NCI-H2227 treated with DMSO at 0.1 percent for 48 hours (cell line): ENCODE data around the gene AHCTF1.
"Not testable (repeated sequence)": the region's sequence is repeated elsewhere in the genome, so short reads cannot be mapped to it uniquely, and the experiment has no call there.

Source experiments
- DNase-seq: peaks from one replicate; lab custom pipeline; 2025; lab: John Stamatoyannopoulos, UW

AHCTF1 gene

DNA sequence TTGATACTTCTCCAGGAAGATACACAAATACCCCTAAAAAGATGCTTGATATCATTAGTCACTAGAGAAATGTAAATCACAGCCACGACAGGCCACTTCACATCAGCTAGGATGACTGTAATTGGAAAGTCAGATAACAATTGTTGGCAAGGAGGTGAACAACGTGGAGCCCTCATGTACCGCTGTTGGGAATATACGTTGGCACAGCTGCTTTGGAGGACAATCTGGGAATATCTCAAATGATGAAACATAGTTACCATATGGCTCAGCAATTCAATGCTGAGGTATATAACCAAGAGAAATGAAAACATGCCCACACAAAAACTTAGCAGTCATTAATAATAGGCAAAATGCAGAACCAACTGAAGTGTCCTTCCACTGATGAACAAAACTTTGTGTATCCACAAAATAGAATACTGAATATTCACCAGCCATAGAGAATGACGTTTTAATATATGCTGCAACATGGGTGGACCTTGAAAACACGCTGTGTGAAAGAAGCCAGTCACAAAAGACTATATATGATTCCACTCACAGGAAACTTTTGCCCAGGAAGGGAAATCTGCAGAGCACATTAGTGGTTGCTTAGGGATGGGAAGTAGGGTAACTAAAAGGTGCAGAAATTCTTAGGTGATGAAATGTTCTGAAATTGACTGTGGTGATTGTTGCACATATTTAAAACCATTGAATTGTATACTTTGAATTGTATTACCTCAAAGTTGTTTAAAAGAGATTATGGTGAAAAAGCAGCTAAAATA lies 95.4 kb downstream of the AHCTF1 start:
- DNase-seq = no peak

DNA sequence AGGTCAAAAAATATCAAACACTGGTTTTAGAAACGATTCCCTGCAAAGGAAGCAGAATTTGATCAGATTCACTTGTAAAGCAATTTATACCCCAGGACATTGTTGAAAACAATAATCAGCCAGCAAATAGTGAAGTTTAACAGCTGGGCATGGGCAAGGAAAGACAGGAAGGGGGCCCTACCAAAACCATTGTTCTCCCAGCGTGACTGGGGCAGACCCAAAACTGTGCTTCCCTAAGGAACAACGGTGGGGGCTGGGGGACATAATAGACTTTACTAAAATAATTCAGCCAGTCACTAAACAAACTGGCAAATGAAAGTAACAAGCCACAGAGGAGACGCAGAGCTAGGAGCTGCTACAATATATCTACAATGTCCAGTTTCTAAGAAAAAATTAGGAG lies 100.2 kb downstream of the AHCTF1 start:
- peak; percentile 24 for DNase-seq

DNA sequence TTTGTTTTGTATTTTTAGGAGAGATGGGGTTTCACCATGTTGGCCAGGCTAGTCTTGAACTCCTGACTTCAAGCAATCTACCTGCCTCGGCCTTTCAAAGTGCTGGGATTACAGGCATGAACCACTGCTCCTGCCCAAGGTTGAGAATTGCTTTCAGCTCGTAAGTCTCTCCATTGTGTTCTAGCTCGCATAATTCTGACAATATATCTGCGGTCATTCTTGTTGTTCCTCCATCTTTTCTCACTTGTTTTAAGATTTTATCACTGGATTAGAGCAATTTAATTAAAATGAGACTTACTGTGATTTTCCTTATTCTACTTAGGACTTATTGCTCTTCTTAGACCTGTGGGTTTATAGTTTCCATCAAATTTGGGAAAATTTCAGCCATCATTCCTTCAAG lies 102.9 kb downstream of the AHCTF1 start:
- DNase-seq = no peak

DNA sequence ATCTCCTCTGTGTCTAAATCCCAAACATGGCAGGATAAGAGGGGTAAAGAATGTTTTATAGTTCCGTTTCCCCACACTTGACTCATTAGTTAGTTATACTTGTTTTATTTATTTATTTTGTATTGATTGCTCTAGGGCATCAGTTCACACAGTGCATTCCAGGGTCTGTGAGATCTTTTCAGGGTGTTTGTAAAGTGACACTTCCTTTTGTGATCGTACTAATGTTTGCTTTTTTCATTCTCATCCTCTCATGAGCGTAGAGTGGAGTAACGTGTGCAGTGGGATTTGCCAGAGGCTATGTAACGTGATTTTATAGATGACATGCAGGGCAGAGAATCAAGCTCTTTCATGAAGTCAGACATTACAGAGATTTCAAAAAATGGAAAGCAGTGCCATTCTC lies 104.4 kb downstream of the AHCTF1 start:
- no peak for DNase-seq

DNA sequence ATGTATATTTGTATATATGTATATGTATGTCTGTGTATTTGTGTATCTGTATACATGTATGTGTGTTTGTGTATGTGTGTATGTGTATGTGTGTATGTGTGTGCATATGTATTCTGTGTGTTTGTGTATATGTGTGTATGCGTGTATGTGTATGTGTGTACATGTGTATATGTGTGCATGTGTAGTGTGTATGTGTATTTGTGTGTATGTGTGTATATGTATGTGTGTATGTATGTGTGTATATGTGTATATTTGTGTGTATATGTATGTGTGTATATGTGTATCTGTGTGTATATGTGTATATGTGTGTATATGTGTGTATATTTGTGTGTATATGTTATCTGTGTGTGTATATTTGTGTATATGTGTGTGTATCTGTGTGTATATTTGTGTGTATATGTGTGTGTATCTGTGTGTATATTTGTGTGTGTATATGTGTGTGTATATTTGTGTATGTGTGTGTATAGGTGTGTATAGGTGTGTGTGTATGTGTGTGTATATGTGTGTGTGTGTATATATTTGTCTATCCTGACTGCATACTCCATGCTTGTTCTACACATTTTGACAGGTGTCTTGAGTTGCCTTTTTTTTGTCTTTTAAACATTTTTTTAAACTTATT lies 106.1 kb downstream of the AHCTF1 start:
- no peak for DNase-seq

DNA sequence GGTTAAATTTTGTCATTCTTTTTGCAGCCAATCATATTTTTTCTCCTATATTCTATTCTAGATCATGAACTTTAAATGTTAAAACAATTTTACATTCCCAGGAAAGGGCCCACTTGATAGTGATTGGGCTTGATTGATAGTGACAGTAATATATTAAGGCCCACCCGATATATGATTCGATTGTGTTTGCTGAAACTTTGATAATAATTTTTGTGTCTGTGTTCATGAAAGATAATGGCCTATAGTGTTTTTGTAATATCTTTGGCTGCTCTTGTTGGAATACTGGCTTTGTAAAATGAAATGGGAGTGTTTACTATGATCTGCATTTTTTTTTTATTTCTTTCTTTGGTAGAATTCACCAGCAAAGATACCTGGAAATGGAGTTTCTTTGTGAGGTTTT lies 107.2 kb downstream of the AHCTF1 start:
- DNase-seq = no peak

DNA sequence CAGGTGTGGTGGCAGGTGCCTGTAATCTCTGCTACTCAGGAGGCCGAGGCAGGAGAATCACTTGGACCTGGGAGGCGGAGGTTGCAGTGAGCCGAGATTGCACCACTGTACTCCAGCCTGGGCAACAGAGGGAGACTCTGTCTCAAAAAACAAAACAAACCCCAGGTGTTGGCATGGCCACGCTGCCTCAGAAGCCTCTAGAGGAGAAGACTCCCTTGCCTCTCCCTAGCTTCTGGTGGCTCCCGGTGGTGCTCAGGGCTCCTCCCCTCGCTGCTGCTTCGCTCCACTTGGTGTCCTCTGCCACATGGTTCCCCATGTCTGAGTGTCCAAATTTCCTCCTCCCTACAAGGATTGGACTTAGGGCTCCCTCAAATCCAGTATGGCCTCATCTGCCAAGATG lies 109.6 kb downstream of the AHCTF1 start:
- not testable (repeated sequence) for DNase-seq

DNA sequence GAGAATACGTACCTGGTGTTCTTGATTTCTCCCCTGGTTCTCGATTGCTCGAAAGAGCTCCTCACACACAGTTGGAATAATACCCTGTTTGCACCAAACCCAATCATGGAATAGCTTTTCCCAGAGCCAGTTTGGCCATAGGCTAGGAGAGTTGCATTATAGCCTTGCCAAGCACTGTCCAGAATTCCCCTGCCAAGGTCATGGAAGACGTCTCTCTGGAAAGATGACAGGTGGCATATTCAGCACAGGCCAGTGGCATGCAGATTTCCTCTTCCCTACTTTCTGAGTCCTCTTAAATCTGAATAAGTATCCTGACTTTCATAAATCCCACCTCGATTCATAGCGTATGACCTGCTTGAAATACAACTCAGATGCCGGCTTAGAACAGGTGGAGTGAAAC lies 111.1 kb downstream of the AHCTF1 start:
- DNase-seq = no peak

DNA sequence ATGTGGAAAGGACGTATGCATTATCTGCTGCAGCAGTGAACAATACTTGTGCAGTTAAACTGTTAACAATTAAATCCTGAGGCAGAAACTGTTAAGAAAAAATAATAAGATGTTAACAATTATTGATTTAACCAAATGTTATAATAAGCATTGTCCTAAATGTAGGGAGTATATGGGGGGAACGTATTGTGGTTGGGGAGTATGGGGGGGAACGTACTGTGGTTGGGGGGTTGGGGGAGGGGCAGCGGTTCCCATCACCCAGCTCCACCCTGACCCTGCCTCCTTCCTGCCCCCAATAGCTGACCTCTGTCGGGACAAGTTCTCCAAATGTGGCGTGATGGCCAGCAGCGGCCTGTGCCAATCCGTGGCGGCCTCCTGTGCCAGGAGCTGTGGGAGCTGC lies 114.0 kb downstream of the AHCTF1 start:
- DNase-seq = not testable (repeated sequence)

DNA sequence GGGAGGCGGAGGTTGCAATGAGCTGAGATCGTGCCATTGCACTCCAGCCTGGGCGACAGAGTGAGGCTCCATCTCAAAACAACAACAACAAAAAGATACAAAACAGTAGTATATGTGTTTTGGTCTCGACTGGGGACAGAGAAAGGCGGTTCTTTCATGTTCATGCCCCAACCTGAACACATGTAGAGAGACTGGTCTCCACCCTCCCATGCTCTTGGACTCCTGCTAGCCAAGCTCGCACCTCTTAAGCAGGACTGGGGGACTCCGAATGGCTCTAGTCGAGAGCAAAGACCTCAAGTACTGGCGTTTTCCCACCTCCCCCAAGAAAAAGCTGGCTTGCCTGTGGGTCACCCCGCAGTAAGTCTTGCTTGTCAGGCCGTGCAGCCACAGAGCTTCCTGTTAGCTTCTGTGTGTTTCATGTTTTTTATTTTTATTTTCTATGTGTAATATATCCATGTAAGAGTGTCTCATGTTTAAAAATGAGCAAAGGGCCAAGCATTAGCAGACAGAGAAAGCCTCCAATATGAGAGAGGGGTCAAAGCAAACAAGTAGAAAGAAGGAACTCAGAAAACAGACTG lies 116.0 kb downstream of the AHCTF1 start:
- DNase-seq = no peak

DNA sequence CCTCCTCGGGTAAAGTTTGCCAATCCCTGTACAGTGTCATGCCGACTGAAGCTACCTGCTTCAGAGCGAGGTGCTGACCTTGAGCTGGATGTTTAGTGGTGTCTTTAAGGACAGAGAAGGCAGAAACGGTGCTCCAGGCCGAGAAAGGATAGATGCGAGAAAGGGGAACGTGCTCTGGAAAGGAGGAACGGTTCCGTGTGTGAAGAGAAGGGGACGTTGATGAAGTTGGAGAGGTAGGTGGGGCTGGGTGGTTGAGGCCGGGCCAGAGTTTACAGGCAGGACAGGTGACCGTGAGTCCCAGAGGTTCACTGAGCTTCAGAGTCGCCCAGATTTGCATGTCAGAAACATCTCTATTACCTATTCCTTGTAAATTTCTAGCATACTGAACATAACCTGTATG lies 116.9 kb downstream of the AHCTF1 start:
- DNase-seq = no peak

DNA sequence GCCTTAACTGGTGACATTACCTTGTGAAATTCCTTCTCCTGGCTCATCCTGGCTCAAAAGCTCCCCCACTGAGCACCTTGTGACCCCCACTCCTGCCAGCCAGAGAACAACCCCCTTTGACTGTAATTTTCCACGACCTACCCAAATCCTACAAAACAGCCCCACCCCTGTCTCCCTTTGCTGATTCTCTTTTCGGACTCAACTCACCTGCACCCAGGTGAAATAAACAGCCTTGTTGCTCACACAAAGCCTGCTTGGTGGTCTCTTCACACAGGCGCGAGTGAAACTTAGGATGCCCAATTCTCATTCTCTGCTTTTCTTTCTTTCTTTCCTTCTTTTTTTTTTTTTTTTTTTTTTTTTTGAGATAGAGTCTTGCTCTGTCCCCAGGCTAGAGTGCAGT lies 118.4 kb downstream of the AHCTF1 start:
- not testable (repeated sequence) for DNase-seq

DNA sequence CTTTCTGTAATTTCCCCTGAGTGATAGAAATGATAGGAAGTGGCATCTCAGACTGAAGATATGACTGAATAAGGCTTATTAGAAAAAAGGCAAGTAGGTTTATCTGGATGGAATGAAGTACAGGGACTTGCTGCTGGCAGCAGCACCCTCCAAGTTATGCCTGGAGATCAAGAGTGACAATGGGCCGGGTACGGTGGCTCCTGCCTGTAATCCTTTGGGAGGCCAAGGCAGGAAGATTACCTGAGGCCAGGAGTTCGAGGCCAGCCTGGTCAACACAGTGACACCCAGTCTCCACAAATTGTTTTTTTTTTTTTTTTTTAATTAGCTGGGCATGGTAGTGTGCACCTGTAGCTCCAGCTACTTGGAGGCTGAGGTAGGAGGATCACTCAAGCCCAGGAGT lies 119.8 kb downstream of the AHCTF1 start:
- DNase-seq = no peak

DNA sequence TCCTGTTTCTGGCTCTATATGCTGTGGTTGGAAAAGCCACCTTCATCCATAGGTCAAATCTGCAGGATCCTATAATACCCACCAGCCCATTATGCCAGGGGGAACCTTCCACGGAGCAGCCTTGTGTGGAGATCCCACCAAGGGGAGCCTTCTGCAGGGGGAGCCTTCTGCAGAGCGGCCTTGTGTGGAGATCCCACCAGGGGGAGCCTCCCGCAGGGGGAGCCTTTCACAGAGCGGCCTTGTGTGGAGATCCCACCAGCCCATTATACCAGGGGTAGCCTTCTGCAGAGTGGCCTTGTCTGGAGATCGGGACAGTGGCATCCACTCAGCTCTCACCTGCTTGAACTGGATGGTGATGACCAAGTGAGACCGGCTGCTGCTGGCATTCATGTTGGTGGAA lies 122.3 kb downstream of the AHCTF1 start:
- DNase-seq = no peak

DNA sequence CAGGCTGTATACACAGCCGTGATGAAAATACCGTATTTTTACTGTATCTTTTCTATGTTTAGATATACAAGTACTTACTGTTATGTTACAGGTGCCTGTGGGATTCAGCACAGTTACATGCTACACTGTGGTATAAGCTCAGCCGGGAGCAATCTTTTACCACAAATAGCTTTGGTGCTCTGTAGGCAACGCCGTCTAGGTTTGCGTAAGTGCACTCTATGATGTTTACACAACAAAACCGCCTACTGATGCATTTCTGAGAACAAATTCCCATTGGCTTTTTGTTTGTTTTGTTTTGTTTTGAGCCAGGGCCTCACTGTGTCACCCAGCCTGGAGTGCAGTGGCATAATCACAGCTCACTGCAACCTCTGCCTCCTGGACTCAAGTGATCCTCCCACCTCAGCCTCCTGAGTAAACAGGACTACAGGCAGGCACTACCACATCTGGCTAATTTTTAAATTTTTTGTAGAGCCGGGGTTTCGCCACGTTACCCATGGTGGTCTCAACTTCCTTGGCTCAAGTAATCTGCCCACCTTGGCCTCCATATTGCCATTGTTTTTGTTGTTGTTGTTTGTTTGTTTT lies 126.5 kb downstream of the AHCTF1 start:
- DNase-seq = no peak

DNA sequence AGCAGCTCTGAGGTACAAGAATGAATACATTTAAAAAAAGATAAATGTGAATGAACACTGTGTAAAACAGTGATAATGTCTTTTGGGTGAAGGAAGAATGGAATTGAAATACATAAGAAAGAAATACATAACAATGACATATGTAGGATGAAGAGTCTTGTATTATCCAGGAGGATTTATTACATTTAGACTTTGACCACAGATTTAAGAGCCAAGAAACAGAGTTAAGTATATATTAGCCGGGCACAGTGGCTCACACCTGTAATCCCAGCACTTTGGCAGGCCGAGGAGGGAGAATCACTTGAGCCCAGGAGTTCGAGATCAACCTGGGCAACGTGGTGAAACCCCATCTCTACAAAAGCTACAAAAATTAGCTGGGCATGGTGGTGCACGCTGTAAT lies 127.9 kb downstream of the AHCTF1 start:
- no peak for DNase-seq

DNA sequence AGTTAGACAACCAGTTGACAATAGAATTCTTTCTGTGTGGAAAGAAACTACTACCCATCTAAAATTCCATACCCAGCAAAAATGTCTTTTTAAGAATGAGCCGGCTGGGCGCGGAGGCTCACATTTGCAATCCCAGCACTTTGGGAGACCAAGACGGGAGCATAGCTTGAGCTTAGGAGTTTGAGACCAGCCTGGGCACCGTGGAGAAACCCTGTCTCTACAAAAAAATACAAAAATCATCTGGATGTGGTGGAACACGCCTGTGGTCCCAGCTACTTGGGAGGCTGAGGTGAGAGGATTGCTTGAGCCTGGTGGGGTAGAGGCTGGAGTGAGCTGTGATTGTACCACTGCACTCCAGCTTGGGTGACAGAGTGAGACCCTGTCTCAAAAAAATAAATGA lies 128.4 kb downstream of the AHCTF1 start:
- DNase-seq = no peak

DNA sequence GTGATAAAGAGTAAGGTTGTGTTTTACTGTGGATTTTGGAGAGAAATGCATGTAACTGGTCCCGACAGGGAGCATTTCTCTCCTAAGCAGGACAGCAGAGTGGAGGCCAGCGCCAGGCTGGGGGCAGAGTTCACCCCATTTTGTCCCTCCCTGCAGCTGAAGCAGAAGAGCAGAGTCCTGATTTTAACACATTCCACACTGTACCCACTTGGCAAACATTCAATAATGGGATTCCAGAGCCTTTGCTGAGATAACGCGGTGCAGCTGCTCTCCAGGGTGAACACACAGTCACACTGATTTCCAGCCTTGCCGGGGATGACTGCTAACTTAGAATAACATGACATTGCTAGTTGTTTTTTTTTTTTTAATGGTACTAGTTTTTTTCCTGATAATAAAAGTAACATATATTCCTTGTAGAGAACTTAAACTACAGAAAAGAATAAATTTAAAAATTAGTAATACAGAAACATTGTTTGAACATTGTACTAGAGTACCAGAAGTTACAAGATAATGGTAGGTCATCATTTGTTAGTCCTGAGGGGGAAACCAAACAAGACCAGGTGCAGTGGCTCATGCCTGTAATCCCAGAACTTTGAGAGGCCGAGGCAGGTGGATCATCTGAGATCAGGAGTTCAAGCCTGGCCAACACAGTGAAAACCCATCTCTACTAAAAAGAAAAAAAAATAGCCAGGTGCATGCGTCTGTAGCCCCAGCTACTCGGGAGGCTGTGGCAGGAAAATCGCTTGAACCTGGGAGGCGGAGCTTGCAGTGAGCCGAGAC lies 130.3 kb downstream of the AHCTF1 start:
- no peak for DNase-seq

DNA sequence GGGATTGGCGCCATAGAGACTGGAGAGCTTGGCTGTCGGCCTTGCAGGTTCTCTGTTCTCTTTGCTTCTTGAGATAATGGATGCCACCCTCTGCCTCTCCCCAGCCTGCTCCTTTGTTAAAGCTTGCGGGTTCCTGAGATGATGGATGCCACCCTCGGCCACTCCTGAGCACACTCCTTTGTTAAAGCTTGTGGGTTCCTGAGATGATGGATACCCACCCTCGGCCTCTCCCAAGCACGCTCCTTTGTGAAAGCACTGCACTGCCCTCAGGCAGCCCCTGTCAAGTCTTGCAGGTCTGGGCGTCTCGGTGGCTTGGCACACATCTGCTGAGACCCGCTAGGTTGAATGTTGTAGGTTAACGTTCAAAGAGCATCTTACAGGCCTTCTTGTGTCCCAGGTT lies 131.0 kb downstream of the AHCTF1 start:
- DNase-seq = no peak

DNA sequence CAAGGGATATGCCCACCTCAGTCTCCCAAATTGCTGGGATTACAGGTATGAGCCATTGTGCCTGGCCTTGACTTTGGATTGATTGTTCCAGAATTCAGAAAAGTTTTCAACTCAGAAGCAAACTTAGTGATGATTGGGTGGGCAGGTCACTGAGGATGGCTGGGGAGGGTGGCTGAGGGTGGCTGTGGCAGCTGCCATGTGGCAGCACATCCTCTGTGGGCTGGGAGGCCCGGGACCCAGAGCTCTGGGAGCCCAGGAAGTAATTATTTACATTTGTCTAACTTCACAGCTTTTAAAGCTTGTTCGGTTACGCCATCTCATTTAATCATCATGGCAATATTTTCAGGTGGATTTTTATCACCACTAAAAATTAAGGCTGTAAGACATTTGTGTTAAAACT lies 131.4 kb downstream of the AHCTF1 start:
- DNase-seq = no peak

DNA sequence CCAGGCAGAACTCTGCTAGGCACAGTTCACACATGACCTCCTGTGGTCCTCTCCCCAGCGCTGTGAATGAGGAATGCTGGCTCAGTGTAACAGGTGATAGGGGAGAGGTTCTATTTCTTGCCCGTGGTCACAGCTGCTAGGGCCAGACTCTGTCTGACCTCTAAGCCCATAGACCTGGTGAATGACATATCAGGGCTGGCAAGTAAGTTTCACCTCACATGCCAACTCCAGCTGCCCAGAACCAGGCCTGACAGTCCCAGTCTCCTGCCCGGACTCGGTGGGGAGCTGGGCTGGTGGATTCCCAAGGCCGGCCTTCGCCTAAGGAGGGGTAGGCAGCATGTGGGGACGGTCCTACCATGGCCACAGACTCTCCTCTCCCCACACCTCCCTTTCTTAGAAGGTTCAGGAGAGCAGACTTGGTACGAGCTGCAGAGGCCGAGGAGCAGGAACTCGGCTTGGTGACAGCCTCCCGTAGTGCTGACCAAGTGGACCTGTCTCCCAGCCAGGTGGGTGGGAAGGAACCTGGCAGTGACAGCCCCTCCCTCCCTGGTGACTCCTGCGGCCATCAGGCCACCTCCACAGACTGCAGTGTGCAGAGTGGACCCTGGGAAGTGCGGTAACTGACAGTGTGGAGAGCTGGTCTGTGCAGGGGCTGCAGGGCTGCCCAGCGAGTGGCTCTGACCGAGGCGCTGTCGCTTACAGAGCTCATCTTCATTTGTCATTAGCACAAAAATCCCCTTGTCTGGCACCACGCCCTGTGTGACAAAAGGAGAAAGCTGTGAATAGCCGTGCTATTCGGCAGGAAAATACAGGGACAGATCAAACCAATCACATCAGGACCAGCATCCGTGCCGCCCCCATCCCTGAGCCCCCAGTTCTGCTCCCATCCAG lies 132.9 kb downstream of the AHCTF1 start:
- no peak for DNase-seq
